HG03103 (cell line): Measurements from ENCODE around the gene TAS2R1.

Experiments
- ATAC-seq: cut with Tn5 transposase; IDR thresholded peaks from one replicate; pipeline ENCODE4 v1.9.1; 2021; ENCODE audit warnings: low read depth; ENCODE audit not compliant: unreplicated experiment

The TAS2R1 gene

GRCh38 chr5:9589049-9589835 is 40.9 kb downstream of the TAS2R1 start:
- ATAC-seq: no peak

DNA sequence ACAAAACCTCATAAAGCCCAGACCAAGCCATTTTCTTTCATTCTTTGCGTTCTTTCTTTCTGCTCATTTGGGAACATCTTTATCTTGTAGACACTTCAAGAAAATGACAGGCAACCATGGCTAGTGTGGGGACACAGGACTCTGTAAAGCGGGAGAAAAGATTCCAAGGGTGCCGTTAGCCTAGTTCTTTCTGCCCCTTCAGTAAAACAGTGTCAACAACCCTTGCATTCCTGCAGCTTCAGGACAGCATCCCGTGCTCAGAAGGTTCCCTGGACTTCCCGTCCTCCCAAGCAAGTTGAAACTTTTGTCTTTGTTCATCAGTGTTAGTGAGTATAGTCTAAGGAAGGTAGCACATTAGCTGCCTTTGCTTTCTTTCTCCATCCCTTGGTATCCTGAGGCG is 41.9 kb downstream of the TAS2R1 start:
- no peak for ATAC-seq

DNA sequence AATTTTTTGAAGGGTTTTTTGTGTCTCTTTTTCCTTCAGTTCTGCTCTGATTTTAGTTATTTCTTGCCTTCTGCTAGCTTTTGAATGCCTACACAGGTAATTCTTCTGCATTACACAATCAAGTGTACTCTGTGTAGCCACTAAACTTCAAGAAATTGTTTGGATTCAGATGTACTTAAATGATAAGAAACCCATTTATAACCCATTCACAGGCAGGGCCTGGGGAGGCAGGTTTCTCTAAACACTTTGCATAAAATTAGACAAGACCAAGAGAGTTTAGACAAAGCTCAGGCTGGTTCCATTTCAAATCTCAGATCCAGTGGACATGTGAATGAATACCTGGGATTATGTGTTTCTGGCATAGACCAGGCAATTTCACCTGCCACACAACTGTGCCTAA is 43.0 kb downstream of the TAS2R1 start:
- ATAC-seq: no peak

DNA sequence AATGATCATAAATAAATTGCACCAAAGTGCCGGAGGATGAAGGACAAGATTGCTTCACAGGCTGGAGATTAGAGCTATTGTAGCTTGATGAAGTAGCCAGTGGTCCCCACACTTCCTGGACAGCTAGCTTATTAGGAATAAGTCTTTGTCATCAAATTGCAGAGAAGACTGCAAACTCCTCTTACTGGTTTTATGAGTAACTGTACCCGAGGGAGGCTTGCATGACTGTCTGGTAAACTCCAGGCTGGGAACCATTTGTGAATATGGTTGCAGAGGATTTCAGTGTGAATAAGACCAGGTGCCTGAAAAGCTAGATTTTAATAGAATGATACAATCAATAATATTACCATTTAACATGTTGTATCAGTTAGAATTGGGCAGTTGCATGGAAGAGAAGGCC is 47.7 kb downstream of the TAS2R1 start:
- ATAC-seq: no peak
